HEK293 (cell line): ENCODE results near the gene PLXNA2.

Experiments
- CTCF ChIA-PET: fragments of 350-600 bp; formaldehyde crosslinking; extraction: SDS; loops from one replicate; lab custom pipeline; 2021; ENCODE audit warnings: antibody characterized with exemption; lab: Yijun Ruan, JAX
- POLR2A ChIA-PET: fragments of 300-600 bp; formaldehyde crosslinking; extraction: SDS; loops from one replicate; lab custom pipeline; 2020; ENCODE audit warnings: antibody characterized with exemption, inconsistent platforms; lab: Yijun Ruan, JAX
- H3K27ac ChIP-seq: fragments of 200-500 bp; sonication (Bioruptor generic); 2 replicates; pipeline ENCODE4 v1.5.1; 2014; ENCODE audit warnings: low read depth, low read length, control low read depth, inconsistent platforms; ENCODE audit errors: extremely low read depth
- H3K36me3 ChIP-seq, 2 experiments: fragments of 200-500 bp in 1 of 2; sonication (Bioruptor generic) in 1 of 2; 1 replicate in 1 of 2; 2 replicates in 1 of 2; pipeline ENCODE4 v1.5.1; 2014 to 2017; ENCODE audit warnings: inconsistent platforms in 2 of 2, low read length in 2 of 2; ENCODE audit not compliant: control insufficient read depth in 2 of 2, insufficient read depth in 1 of 2
- H3K4me1 ChIP-seq: fragments of 200-500 bp; sonication (Bioruptor generic); 2 replicates; pipeline ENCODE4 v1.5.1; 2014; ENCODE audit warnings: mild to moderate bottlenecking, low read length, inconsistent platforms; ENCODE audit not compliant: control insufficient read depth, insufficient read depth
- H3K4me3 ChIP-seq: 2 replicates; pipeline ENCODE4 v1.5.1; 2011; ENCODE audit warnings: low read depth, mild to moderate bottlenecking, control low read depth, low read length, moderate library complexity
- H3K9me3 ChIP-seq: fragments of 200-500 bp; sonication (Bioruptor generic); 2 replicates; pipeline ENCODE4 v1.5.1; 2014; ENCODE audit warnings: low read depth, low read length, inconsistent platforms; ENCODE audit not compliant: control insufficient read depth, insufficient read depth
- GLI2 ChIP-seq: fragments of 450-650 bp; formaldehyde crosslinking; IDR thresholded peaks from 2 replicates; pipeline ENCODE4; 2017; ENCODE audit warnings: missing biosample characterization, missing genetic modification characterization, low read depth, borderline replicate concordance
- HOXD13 ChIP-seq: sonication (generic); formaldehyde crosslinking; IDR thresholded peaks from 2 replicates; pipeline ENCODE4 v1.8.0; 2022; ENCODE audit warnings: missing genetic modification reagents, borderline replicate concordance
- MZF1 ChIP-seq: fragments of 450-650 bp; formaldehyde crosslinking; IDR thresholded peaks from 2 replicates; pipeline ENCODE4 v1.5.1; 2017; ENCODE audit warnings: missing biosample characterization, missing genetic modification characterization, borderline replicate concordance
- REPIN1 ChIP-seq: fragments of 450-650 bp; formaldehyde crosslinking; IDR thresholded peaks from 2 replicates; pipeline ENCODE4 v1.5.1; 2017; ENCODE audit warnings: missing biosample characterization, missing genetic modification characterization, low read depth
- SCRT2 ChIP-seq: fragments of 450-650 bp; formaldehyde crosslinking; IDR thresholded peaks from 2 replicates; pipeline ENCODE4 v1.5.1; 2016; ENCODE audit warnings: missing biosample characterization, missing genetic modification characterization
- SP3 ChIP-seq: fragments of 450-650 bp; formaldehyde crosslinking; IDR thresholded peaks from 2 replicates; pipeline ENCODE4 v1.5.1; 2016; ENCODE audit warnings: missing biosample characterization, missing genetic modification characterization
- ZFP37 ChIP-seq: fragments of 450-650 bp; formaldehyde crosslinking; IDR thresholded peaks from 2 replicates; pipeline ENCODE4 v1.5.1; 2016; ENCODE audit warnings: missing biosample characterization, missing genetic modification characterization
- ZNF10 ChIP-seq: fragments of 450-650 bp; formaldehyde crosslinking; IDR thresholded peaks from 2 replicates; pipeline ENCODE4 v1.5.1; 2017; ENCODE audit warnings: missing biosample characterization, missing genetic modification characterization
- ZNF184 ChIP-seq: fragments of 450-650 bp; IDR thresholded peaks from 2 replicates; pipeline ENCODE4 v1.5.1; 2018; ENCODE audit warnings: missing biosample characterization, mild to moderate bottlenecking, missing genetic modification characterization
- ZNF202 ChIP-seq: fragments of 450-650 bp; formaldehyde crosslinking; IDR thresholded peaks from 2 replicates; pipeline ENCODE4 v1.5.1; 2016; ENCODE audit warnings: missing biosample characterization, missing genetic modification characterization, borderline replicate concordance
- ZNF223 ChIP-seq: fragments of 450-650 bp; formaldehyde crosslinking; IDR thresholded peaks from 2 replicates; pipeline ENCODE4 v1.5.1; 2016; ENCODE audit warnings: missing biosample characterization, missing genetic modification characterization
- ZNF248 ChIP-seq: fragments of 450-650 bp; formaldehyde crosslinking; IDR thresholded peaks from 2 replicates; pipeline ENCODE4 v1.5.1; 2017; ENCODE audit warnings: missing biosample characterization, missing genetic modification characterization
- ZNF391 ChIP-seq: fragments of 450-650 bp; formaldehyde crosslinking; IDR thresholded peaks from 2 replicates; pipeline ENCODE4 v1.5.1; 2016; ENCODE audit warnings: low read depth, missing biosample characterization, missing genetic modification characterization, borderline replicate concordance
- ZNF394 ChIP-seq: fragments of 450-650 bp; formaldehyde crosslinking; IDR thresholded peaks from 2 replicates; pipeline ENCODE4 v1.5.1; 2016; ENCODE audit warnings: missing biosample characterization, missing genetic modification characterization, mild to moderate bottlenecking, moderate library complexity, borderline replicate concordance
- ZNF433 ChIP-seq: fragments of 450-650 bp; formaldehyde crosslinking; IDR thresholded peaks from 2 replicates; pipeline ENCODE4 v1.5.1; 2016; ENCODE audit warnings: missing biosample characterization, missing genetic modification characterization, low read depth
- ZNF843 ChIP-seq: fragments of 450-650 bp; formaldehyde crosslinking; IDR thresholded peaks from 2 replicates; pipeline ENCODE4 v1.5.1; 2016; ENCODE audit warnings: missing biosample characterization, missing genetic modification characterization
- ZSCAN16 ChIP-seq: fragments of 450-650 bp; formaldehyde crosslinking; IDR thresholded peaks from 2 replicates; pipeline ENCODE4 v1.5.1; 2016; ENCODE audit warnings: missing biosample characterization, missing genetic modification characterization
- TF ChIP-seq, protein P1 (sequence below): fragments of 450-650 bp; formaldehyde crosslinking; IDR thresholded peaks from 2 replicates; pipeline ENCODE4 v1.5.1; 2017; ENCODE audit warnings: missing biosample characterization, missing genetic modification characterization
- TF ChIP-seq, protein P2 (sequence below): fragments of 450-650 bp; formaldehyde crosslinking; conservative IDR thresholded peaks from 2 replicates; pipeline ENCODE4 v1.5.1; 2016; ENCODE audit warnings: low read depth, missing biosample characterization, missing genetic modification characterization
- TF ChIP-seq, protein P3 (sequence below): fragments of 450-650 bp; formaldehyde crosslinking; IDR thresholded peaks from 2 replicates; pipeline ENCODE4 v1.5.1; 2016; ENCODE audit warnings: missing biosample characterization, missing genetic modification characterization

Gene PLXNA2

DNA sequence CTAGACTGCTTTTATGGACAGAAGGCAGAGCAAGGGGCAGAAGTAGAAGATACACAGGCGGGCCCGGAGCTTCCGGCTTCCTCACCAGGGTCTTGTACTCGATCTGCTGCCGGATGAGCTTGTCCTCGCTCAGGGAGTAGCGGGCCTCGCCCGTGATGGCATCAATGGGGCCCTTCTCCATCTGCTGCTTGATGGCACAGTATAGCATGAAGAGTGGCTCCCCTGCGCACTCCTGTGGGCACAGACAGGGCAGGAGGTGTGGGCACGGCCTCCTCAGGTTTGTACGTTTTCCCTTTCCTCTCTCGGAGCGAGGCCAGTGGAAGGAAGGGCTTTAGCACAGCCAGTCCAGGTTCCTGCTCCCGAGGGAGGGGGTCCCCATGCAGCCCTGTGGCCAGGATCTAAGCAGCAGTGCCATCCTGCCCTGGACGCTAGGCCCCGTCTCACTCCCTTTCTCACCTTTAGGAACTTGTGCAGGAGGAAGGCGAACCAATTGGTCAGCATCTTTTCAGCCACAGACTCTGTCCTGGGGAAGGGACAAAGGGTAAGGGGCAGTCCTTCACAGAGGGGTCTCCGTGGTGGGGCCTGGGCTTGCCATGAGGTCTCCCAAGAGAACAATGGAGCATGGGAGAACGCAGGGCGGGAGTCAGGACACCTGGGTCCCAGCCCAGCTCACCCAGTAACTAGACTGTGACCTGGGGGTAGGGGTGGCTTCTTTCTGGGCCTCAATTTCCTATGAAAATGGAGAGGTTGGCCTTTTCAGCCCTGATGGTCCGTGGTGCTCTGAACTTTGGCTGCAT is 204.4 kb downstream of the PLXNA2 start (continued):
- TF ChIP-seq SP3 (tag by site-specific recombination) (no peak), REPIN1 (tag by site-specific recombination) (no peak)

DNA sequence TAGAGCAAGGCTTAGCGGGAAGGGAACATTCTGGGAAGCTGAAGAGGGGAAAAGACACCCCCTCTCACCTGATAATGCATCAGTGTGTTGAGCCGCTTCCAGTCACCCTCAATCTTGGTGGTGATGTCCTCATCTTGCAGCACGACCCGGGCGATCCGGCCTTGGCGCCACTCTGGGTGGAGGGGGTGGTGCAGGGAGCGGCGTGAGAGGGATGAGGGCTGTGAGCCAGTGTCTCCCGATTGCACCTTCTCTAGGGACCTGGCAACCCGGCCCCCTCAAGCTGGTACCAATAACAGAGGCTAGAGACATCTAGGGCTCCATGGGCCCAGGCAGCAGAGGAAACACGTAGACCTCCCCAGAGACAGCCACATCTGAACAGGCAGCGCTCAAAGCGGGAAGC is 205.9 kb downstream of the PLXNA2 start:
- no peaks in the 10 kb centered on the region for H3K9me3 ChIP-seq
- peaks cover 0 to 58% of the 10 kb centered on the region in 2 experiments; a peak in 1 of 3 replicates for H3K36me3 ChIP-seq
- H3K4me3 ChIP-seq: no peak overlapping the region
- no peak overlapping the region for H3K27ac ChIP-seq
- H3K4me1 ChIP-seq: no peaks in the 10 kb centered on the region
- CTCF ChIA-PET: interaction anchor here (0.6 to 1.0 kb wide), 2 partner anchors 16 to 207 kb away, joined by 3 read pairs; no protein-coding TSS in a partner anchor
- POLR2A ChIA-PET: no interaction called here
- TF ChIP-seq HOXD13 (CRISPR knock-in tag): no peak
- no peak for TF ChIP-seq ZNF184
- no peak for TF ChIP-seq ZNF843 (tag by site-specific recombination)
- no peak for TF ChIP-seq GLI2 (tag by site-specific recombination)
- TF ChIP-seq SCRT2: no peak
- TF ChIP-seq, protein P1, sequence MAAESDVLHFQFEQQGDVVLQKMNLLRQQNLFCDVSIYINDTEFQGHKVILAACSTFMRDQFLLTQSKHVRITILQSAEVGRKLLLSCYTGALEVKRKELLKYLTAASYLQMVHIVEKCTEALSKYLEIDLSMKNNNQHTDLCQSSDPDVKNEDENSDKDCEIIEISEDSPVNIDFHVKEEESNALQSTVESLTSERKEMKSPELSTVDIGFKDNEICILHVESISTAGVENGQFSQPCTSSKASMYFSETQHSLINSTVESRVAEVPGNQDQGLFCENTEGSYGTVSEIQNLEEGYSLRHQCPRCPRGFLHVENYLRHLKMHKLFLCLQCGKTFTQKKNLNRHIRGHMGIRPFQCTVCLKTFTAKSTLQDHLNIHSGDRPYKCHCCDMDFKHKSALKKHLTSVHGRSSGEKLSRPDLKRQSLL (tag by site-specific recombination): no peak
- no peak for TF ChIP-seq ZNF202 (tag by site-specific recombination)
- TF ChIP-seq, protein P2, sequence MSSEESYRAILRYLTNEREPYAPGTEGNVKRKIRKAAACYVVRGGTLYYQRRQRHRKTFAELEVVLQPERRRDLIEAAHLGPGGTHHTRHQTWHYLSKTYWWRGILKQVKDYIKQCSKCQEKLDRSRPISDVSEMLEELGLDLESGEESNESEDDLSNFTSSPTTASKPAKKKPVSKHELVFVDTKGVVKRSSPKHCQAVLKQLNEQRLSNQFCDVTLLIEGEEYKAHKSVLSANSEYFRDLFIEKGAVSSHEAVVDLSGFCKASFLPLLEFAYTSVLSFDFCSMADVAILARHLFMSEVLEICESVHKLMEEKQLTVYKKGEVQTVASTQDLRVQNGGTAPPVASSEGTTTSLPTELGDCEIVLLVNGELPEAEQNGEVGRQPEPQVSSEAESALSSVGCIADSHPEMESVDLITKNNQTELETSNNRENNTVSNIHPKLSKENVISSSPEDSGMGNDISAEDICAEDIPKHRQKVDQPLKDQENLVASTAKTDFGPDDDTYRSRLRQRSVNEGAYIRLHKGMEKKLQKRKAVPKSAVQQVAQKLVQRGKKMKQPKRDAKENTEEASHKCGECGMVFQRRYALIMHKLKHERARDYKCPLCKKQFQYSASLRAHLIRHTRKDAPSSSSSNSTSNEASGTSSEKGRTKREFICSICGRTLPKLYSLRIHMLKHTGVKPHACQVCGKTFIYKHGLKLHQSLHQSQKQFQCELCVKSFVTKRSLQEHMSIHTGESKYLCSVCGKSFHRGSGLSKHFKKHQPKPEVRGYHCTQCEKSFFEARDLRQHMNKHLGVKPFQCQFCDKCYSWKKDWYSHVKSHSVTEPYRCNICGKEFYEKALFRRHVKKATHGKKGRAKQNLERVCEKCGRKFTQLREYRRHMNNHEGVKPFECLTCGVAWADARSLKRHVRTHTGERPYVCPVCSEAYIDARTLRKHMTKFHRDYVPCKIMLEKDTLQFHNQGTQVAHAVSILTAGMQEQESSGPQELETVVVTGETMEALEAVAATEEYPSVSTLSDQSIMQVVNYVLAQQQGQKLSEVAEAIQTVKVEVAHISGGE: no peak
- TF ChIP-seq MZF1 (tag by site-specific recombination): no peak
- no peak for TF ChIP-seq ZNF391 (tag by site-specific recombination)
- no peak for TF ChIP-seq ZNF223 (tag by site-specific recombination)
- TF ChIP-seq, protein P3, sequence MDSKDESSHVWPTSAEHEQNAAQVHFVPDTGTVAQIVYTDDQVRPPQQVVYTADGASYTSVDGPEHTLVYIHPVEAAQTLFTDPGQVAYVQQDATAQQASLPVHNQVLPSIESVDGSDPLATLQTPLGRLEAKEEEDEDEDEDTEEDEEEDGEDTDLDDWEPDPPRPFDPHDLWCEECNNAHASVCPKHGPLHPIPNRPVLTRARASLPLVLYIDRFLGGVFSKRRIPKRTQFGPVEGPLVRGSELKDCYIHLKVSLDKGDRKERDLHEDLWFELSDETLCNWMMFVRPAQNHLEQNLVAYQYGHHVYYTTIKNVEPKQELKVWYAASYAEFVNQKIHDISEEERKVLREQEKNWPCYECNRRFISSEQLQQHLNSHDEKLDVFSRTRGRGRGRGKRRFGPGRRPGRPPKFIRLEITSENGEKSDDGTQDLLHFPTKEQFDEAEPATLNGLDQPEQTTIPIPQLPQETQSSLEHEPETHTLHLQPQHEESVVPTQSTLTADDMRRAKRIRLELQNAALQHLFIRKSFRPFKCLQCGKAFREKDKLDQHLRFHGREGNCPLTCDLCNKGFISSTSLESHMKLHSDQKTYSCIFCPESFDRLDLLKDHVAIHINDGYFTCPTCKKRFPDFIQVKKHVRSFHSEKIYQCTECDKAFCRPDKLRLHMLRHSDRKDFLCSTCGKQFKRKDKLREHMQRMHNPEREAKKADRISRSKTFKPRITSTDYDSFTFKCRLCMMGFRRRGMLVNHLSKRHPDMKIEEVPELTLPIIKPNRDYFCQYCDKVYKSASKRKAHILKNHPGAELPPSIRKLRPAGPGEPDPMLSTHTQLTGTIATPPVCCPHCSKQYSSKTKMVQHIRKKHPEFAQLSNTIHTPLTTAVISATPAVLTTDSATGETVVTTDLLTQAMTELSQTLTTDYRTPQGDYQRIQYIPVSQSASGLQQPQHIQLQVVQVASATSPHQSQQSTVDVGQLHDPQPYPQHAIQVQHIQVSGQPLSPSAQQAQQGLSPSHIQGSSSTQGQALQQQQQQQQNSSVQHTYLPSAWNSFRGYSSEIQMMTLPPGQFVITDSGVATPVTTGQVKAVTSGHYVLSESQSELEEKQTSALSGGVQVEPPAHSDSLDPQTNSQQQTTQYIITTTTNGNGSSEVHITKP (tag by site-specific recombination): no peak
- TF ChIP-seq ZSCAN16: no peak
- no peak for TF ChIP-seq ZNF10 (tag by site-specific recombination)
- no peak for TF ChIP-seq ZFP37 (tag by site-specific recombination)
- no peak for TF ChIP-seq ZNF433 (tag by site-specific recombination)
- no peak for TF ChIP-seq ZNF248 (tag by site-specific recombination)
- no peak for TF ChIP-seq ZNF394 (tag by site-specific recombination)
